SK-N-SH (cell line): ENCODE results near the gene SRGAP2B. TPM values are rescaled to one million over a fixed set of nuclear protein-coding genes. Genes with fewer than 3 reads are reported as not detected.
"Not testable (repeated sequence)": the region's sequence is repeated elsewhere in the genome, so short reads cannot be mapped to it uniquely, and the experiment has no call there.

ENCODE experiments used
- CTCF ChIA-PET: fragments of 300-600, 350-600 bp; formaldehyde crosslinking; extraction: SDS; loops from one replicate; lab custom pipeline; 2021; lab: Yijun Ruan, JAX
- POLR2A ChIA-PET: fragments of 350-600 bp; sonication (Branson Sonifier 250); formaldehyde crosslinking; extraction: SDS; loops from one replicate; lab custom pipeline; 2020; ENCODE audit warnings: antibody characterized with exemption, inconsistent platforms; lab: Yijun Ruan, JAX
- DNase-seq: peaks from one replicate; pipeline ENCODE4 v3.0.0; 2012
- H2AFZ ChIP-seq: fragments of 200-600 bp; sonication (generic); 2 replicates; pipeline ENCODE4 v1.8.1; 2016; ENCODE audit warnings: antibody characterized with exemption, mild to moderate bottlenecking, low read depth
- H3F3A ChIP-seq: fragments of 200-600 bp; sonication (generic); replicated peaks from 2 replicates; pipeline ENCODE3; 2016; ENCODE audit warnings: antibody characterized with exemption, mild to moderate bottlenecking; ENCODE audit not compliant: insufficient read depth
- H3K27ac ChIP-seq, 2 experiments: fragments of 200-500 bp in 1 of 2; fragments of 200-600 bp in 1 of 2; sonication (Bioruptor generic) in 1 of 2; sonication (generic), shearing (Covaris generic) in 1 of 2; 2 replicates each; pipeline versions ENCODE4 v1.5.1 to v1.6.1; 2014 to 2016; ENCODE audit warnings: low read depth in 2 of 2, inconsistent platforms in 1 of 2, low read length in 1 of 2, mild to moderate bottlenecking in 1 of 2, mixed read lengths in 1 of 2
- H3K27me3 ChIP-seq: fragments of 200-600 bp; sonication (generic), shearing (Covaris generic); 2 replicates; pipeline ENCODE4 v1.6.1; 2016; ENCODE audit warnings: mixed run types; ENCODE audit not compliant: insufficient read depth
- H3K36me3 ChIP-seq, 2 experiments: fragments of 200-500 bp in 1 of 2; fragments of 200-600 bp in 1 of 2; sonication (Bioruptor generic) in 1 of 2; sonication (generic) in 1 of 2; replicated peaks in 1 of 2; 2 replicates each; pipeline versions ENCODE3 to v1.5.1; 2014 to 2016; ENCODE audit warnings: low read length in 1 of 2, mild to moderate bottlenecking in 1 of 2; ENCODE audit not compliant: insufficient read depth in 2 of 2, control insufficient read depth in 1 of 2
- H3K4me1 ChIP-seq, 2 experiments: fragments of 200-500 bp in 1 of 2; fragments of 200-600 bp in 1 of 2; sonication (Bioruptor generic) in 1 of 2; sonication (generic), shearing (Covaris generic) in 1 of 2; 2 replicates each; pipeline versions ENCODE4 v1.5.1 to v1.6.1; 2014 to 2016; ENCODE audit warnings: low read depth in 1 of 2, low read length in 1 of 2, mixed run types in 1 of 2; ENCODE audit not compliant: insufficient read depth in 2 of 2, control insufficient read depth in 1 of 2
- H3K4me2 ChIP-seq: fragments of 200-600 bp; sonication (generic), shearing (Covaris generic); 2 replicates; pipeline ENCODE4 v1.6.1; 2017; ENCODE audit warnings: mixed run types
- H3K4me3 ChIP-seq, 2 experiments: fragments of 200-500 bp in 1 of 2; fragments of 200-600 bp in 1 of 2; sonication (Bioruptor generic) in 1 of 2; sonication (generic), shearing (Covaris generic) in 1 of 2; 2 replicates each; pipeline versions ENCODE4 v1.5.1 to v1.8.1; 2014 to 2016; ENCODE audit warnings: low read depth in 2 of 2, inconsistent platforms in 1 of 2, low read length in 1 of 2, mild to moderate bottlenecking in 1 of 2, mixed read lengths in 1 of 2, moderate library complexity in 1 of 2
- H3K79me2 ChIP-seq: fragments of 200-600 bp; sonication (generic); 2 replicates; pipeline ENCODE4 v1.8.1; 2017; ENCODE audit warnings: mild to moderate bottlenecking; ENCODE audit not compliant: insufficient read depth
- H3K9ac ChIP-seq: fragments of 200-600 bp; sonication (generic); 2 replicates; pipeline ENCODE4 v1.6.1; 2017; ENCODE audit warnings: mixed run types
- H3K9me2 ChIP-seq: fragments of 200-600 bp; sonication (generic); 2 replicates; pipeline ENCODE4 v1.6.1; 2017; ENCODE audit warnings: mixed run types
- H3K9me3 ChIP-seq: fragments of 200-600 bp; sonication (generic); 2 replicates; pipeline ENCODE4 v1.6.1; 2017; ENCODE audit warnings: mixed run types, mild to moderate bottlenecking, moderate library complexity
- H4K20me1 ChIP-seq: fragments of 200-600 bp; sonication (generic); 2 replicates; pipeline ENCODE4 v1.6.1; 2017; ENCODE audit warnings: mild to moderate bottlenecking, mixed run types; ENCODE audit not compliant: insufficient read depth
- WGBS: methylation state at CpG from one replicate; pipeline ENCODE4 v1.1.6; 2017; ENCODE audit warnings: low lambda C conversion rate; 5-methylcytosine and 5-hydroxymethylcytosine counted together
- polyA plus RNA-seq, 3 experiments: library from polyadenylated mRNA; depleted of rRNA; stranded (reverse); fragments of >200 nt; gene quantifications; 2 replicates each; pipeline ENCODE4 v1.2.3, GENCODE V29; 2012

Gene SRGAP2B
- polyA plus RNA-seq, 1 of the 3 experiments (the other 2 are of a cell fraction): 12.3 TPM

DNA sequence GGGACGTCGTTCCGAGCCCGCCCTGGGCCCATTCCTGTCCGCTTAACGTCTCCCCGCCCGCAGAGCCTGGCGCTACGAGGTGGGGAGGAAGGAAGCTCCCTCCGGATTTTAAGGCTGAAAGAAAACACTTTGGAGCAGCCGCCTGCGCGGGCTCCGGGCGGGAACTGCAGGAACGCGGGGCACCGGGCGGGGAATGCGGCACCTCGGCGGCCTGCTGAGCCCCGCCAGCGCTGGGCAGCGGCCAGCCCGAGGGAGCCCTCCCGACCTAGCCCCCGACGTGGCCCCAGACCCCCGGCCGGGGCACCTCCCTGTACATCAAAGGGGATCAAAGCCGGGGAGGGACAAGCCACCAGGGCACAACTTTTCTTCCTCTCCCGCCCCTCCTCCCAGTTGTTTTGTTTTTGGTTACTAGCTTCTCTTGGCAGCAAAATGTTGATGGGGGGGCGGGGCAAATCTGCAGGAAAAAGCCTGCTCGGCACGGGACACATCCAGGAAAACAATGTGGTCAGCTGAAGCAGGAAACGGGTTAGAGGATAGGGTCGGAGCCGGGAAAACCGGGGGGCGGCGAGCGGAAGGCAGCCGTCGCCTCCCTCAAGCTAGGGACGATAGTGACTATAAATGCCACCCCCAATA is 1.5 kb downstream of the SRGAP2B start:
- H3K9me2 ChIP-seq, H4K20me1 ChIP-seq, H3K36me3 ChIP-seq, DNase-seq, H3K79me2 ChIP-seq, H3K4me1 ChIP-seq, H3K27ac ChIP-seq, H2AFZ ChIP-seq, H3K9me3 ChIP-seq, POLR2A ChIA-PET, CTCF ChIA-PET, H3K9ac ChIP-seq, H3K27me3 ChIP-seq, H3F3A ChIP-seq: not testable (repeated sequence)
- H3K4me2 ChIP-seq: peak overlapping the region; percentile 68
- peak overlapping the region; percentile 45 to 47 for H3K4me3 ChIP-seq
- WGBS: 0% methylated on average over 15 of the region's 47 CpGs

- H3K9me3 ChIP-seq, H3K4me2 ChIP-seq, CTCF ChIA-PET, H2AFZ ChIP-seq, H3K4me1 ChIP-seq, H3K79me2 ChIP-seq, H3K27ac ChIP-seq, H4K20me1 ChIP-seq, POLR2A ChIA-PET, H3F3A ChIP-seq, H3K36me3 ChIP-seq, DNase-seq, H3K27me3 ChIP-seq, H3K9me2 ChIP-seq, H3K4me3 ChIP-seq, H3K9ac ChIP-seq: not testable (repeated sequence)
- WGBS: 89% methylated on average over 4 of the region's 7 CpGs
Measured at GRCh38 chr1:145082483-145083255, 12.5 kb downstream of the SRGAP2B start.

DNA sequence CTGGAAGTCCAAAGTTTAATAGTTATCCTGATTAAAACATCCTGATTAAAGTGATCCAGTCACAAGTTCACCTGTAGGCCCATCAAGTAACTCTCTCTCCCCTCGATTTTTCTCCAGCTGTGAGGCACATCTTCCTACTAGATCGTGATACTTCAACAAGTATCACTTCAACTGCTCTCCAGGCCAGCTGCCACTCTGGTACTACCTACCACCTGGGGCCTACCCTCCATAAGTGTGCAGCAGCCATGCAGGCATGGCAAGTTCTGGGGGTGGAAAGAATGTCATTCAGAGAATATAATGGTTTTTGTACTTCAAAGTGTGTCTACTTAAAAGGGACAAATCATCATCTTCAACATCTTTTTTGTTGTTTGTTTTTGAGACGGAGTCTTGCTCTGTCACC is 14.9 kb downstream of the SRGAP2B start:
- not testable (repeated sequence) for H3K4me1 ChIP-seq

DNA sequence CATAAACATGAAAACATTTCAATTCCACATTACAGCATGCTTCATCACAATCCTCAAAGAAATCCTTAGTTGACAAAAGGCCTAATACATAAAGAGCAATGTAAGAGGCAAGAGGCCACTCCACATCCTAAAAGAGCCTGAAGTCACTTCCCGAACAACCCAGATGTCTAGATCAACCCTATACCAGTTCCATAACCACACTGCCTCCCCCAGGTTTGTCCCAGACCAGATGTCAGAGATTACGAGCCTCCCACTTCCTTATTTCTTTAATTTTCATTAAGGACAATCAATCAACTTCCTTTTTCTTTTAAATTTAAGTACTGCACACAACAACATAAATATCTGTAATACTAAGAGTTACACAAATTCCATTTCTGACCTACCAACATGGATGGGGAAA is 15.4 kb downstream of the SRGAP2B start:
- H3K27ac ChIP-seq, H3K4me2 ChIP-seq, H3K9me3 ChIP-seq, H3K36me3 ChIP-seq, H3K9me2 ChIP-seq, H3K4me1 ChIP-seq, H3K9ac ChIP-seq, H3F3A ChIP-seq, DNase-seq, CTCF ChIA-PET, POLR2A ChIA-PET, H2AFZ ChIP-seq, H4K20me1 ChIP-seq, H3K4me3 ChIP-seq, H3K27me3 ChIP-seq: not testable (repeated sequence)
- peaks cover 13% of the 10 kb centered on the region; the same call in 1 of the 2 replicates for H3K79me2 ChIP-seq
- WGBS: 92% methylated on average over 2 of the region's 2 CpGs

More for the DNA sequence above, 14.9 kb downstream of the SRGAP2B start:
- H3K4me2 ChIP-seq, DNase-seq, POLR2A ChIA-PET, H3F3A ChIP-seq, H3K9ac ChIP-seq, H4K20me1 ChIP-seq, H3K4me3 ChIP-seq, H3K27me3 ChIP-seq, H3K9me3 ChIP-seq, H3K9me2 ChIP-seq, H3K27ac ChIP-seq, H3K36me3 ChIP-seq, CTCF ChIA-PET, H2AFZ ChIP-seq: not testable (repeated sequence)
- 77% methylated on average over 2 of the region's 3 CpGs for WGBS
- peaks cover 13% of the 10 kb centered on the region; the same call in 1 of the 2 replicates for H3K79me2 ChIP-seq

DNA sequence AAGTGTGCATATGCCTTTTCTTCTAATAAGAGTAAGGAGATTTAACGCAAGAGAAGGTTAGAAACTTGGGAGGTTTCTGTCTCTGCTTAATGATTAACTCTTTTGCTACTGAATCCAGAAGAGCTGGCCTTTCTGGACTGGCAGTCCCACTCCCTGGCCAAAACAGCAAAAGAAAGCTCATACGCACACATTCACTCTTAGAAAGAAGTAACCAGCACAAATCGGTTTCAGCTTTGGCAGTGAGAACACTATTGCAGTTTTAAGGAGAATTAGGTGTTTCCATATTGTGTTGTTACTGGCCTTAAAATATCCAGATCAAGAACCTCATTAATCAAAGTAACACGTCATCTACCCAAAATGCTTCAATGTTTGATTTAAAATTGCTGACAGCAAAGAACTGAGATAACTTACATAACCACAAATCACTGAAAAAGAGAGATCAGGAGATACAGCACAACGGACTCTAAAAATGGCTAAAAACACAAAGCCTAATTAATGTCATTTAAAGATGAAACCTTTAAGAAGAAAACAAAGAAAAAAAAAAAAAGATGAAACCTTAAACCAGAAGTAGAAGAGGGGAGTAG is 16.2 kb downstream of the SRGAP2B start:
- DNase-seq, H3K4me1 ChIP-seq, H4K20me1 ChIP-seq, H3K9me2 ChIP-seq, POLR2A ChIA-PET, CTCF ChIA-PET, H3K9ac ChIP-seq, H3K9me3 ChIP-seq, H3K4me2 ChIP-seq, H3F3A ChIP-seq, H2AFZ ChIP-seq, H3K27me3 ChIP-seq, H3K4me3 ChIP-seq, H3K27ac ChIP-seq, H3K36me3 ChIP-seq: not testable (repeated sequence)
- WGBS: no CpG with 5 or more reads among the region's 5 CpGs
- H3K79me2 ChIP-seq: peaks cover 13% of the 10 kb centered on the region; the same call in 1 of the 2 replicates
